ENCODE data around the gene MTMR12. TPM values are rescaled to one million over a fixed set of nuclear protein-coding genes. Genes with fewer than 3 reads are reported as not detected.

The MTMR12 gene
- total and polyA plus RNA-seq, 2 experiments from 2014 or later, result 18.3 to 51.6 TPM

- ATAC-seq (no peak), DNase-seq (ENCODE audit: low spot score) (no peak)
- H3K4me3 ChIP-seq, result no peak overlapping the region
- H3K9me3 Mint-ChIP-seq, result no peaks in the 10 kb centered on the region
- H3K27me3 ChIP-seq (ENCODE audit: insufficient read depth), result no peaks in the 10 kb centered on the region
- no peaks in the 10 kb centered on the region for H3K79me2 ChIP-seq (replicated peaks; ENCODE audit: insufficient read depth)
- peaks cover 12% of the 10 kb centered on the region; the same call in 2 of the 3 replicates for H3K36me3 Mint-ChIP-seq (ENCODE audit: low read depth)
- peaks cover 8% of the 10 kb centered on the region; the same call in 1 of the 2 replicates for H3K4me1 ChIP-seq (ENCODE audit: insufficient read depth)
- no peak overlapping the region for H3K27ac ChIP-seq (ENCODE audit: low read depth)
- peaks cover 15% of the 10 kb centered on the region for H3K4me1 Mint-ChIP-seq
- no peaks in the 10 kb centered on the region for H4K20me1 ChIP-seq (replicated peaks; ENCODE audit: insufficient read depth)
- no peak overlapping the region for H3K4me3 Mint-ChIP-seq
- H3K4me2 ChIP-seq, result no peak overlapping the region
- TF ChIP-seq NANOG (IDR thresholded peaks at IDR 0.05; ENCODE audit: borderline replicate concordance) (no peak), ZNF331 (CRISPR knock-in tag; IDR thresholded peaks at IDR 0.05; ENCODE audit: low read depth) (no peak), CREB1 (CRISPR knock-in tag; IDR thresholded peaks at IDR 0.05; ENCODE audit: low read depth) (no peak), CTCF (conservative IDR thresholded peaks at IDR 0.05; ENCODE audit: low read depth in 2 of 2) (no peak), ETS1 (IDR thresholded peaks at IDR 0.05) (no peak), ZNF462 (CRISPR knock-in tag; IDR thresholded peaks at IDR 0.05) (no peak), EZH2phosphoT487 (IDR thresholded peaks at IDR 0.05; ENCODE audit: unreplicated experiment) (no peak), ZNF114 (CRISPR knock-in tag; IDR thresholded peaks at IDR 0.05) (no peak)
- H3K27me3 Mint-ChIP-seq (ENCODE audit: insufficient read depth, low read depth, poor library complexity), result peaks cover 4% of the 10 kb centered on the region
- H3K36me3 ChIP-seq (ENCODE audit: insufficient read depth), result no peaks in the 10 kb centered on the region
- no peaks in the 10 kb centered on the region for H3F3A ChIP-seq (replicated peaks; ENCODE audit: low read depth)
- no peak overlapping the region for H3K27ac Mint-ChIP-seq
- no peaks in the 10 kb centered on the region for H3K9me2 ChIP-seq (ENCODE audit: insufficient read depth)
- no peak overlapping the region for H2AFZ ChIP-seq
These were observed 89.8 kb downstream of the MTMR12 start for GRCh38 chr5:32222723-32223470.

Data from GM23338 (cell line).